ENCODE measurements around the gene CDR2L.

- no peak for TF ChIP-seq CTCF (IDR thresholded peaks at IDR 0.05)
- TF ChIP-seq POLR2A (IDR thresholded peaks at IDR 0.05) = no peak
Observed at GRCh38 chr17:74972973-74973328, 14.5 kb upstream of the CDR2L start.
